Fibroblast of the conjunctiva (primary cell): Measurements from ENCODE around the gene C1orf185.
"Not testable (repeated sequence)": the region's sequence is repeated elsewhere in the genome, so short reads cannot be mapped to it uniquely, and the experiment has no call there.

Source experiments
- DNase-seq: peaks from one replicate; pipeline ENCODE4 v3.0.0-alpha.2; 2010; ENCODE audit warnings: low read depth

Gene C1orf185

DNA sequence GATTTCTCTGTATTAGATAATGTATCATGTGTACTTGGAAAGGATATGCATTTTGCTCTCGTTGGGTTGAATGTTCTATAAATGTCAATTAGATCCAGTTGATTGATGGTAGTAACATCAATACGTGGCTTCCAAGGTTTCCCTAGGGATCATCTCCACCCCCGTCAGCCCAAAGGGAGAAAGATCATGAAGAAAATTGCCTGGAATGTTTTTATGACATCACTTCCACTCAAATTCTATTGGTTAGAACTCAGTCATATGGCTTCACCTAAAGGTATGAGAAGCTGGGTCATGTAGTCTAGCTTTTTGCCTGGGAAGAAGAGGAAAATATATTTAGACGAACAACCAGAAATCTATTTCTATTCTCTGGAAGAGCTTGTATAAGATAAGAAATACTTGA, at the start of gene C1orf185:
TSS of gene C1orf185 (plus strand) at position 253 of the 400 bp plus-strand sequence. CDS start at position 259, 6 bp downstream.
- DNase-seq: no peak

DNA sequence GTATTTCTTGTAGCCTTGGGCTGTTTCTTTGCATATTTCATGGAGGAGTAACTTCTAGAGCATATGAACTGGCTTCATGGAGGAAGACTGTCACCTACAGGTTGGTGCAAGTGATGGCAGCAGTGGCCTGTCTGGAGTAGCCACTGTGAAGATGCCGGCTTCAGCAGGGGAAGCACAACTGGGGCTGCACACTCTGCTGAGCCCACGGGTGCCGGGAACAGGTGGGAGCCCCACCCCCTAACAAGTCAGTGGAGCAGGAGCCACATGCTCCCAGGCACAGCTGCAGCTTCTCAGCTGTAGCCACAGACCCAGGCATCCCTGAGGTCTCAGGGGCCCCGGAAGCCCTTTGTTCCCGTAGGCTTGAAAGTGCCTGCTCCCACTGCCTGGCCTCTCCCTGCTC, 43.2 kb upstream of the C1orf185 start:
- DNase-seq: no peak

DNA sequence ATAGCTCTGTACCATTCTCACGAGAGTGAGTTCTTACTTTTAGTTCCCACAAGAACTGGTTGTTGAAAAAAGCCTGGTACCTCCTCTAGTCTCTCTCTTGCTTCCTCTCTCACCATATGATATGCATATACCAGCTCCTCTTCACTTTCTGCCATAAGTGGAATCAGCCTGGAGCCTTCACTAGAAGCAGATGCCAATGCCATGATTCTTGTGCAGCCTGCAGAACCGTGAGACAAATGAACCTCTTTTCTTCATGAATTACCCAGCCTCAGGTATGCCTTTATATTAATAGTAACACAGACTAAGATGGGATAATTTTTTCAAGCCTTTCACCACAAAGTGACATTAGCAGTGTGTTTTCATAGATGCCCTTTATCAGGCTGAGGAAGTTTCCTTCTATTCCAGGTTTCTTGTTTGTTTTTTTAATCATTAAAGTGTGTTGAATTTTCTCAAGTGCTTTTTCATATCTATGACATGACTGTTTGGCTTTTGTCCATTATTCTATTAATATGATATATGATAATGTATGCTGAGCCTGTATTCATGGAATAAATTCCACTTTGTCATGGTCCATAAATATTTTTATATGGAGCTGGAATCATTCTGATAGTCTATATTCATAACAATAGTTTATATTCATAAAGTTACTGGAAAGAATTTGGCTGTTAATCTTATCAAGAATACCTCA, 40.7 kb upstream of the C1orf185 start:
- DNase-seq: no peak

DNA sequence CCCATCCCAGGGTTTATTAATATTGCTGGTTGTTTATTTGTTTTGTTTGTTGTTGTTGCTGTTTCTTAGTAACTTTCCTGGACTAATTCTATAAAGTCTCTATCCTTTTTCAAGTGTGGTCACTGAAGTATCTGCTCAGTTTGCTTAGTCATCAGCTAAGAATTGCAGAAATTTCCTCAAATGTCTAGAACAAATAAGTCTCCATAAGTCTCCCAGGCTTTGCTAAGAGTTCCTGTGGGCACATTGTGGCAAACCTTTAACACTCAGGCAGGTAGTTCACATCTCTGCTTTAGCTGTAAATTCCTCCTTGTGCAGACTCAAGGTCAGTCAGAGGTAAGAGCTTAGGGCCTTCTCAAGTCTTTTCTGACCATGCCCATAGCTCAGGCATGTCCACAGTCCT, 38.9 kb upstream of the C1orf185 start:
- peak; percentile 9 for DNase-seq

DNA sequence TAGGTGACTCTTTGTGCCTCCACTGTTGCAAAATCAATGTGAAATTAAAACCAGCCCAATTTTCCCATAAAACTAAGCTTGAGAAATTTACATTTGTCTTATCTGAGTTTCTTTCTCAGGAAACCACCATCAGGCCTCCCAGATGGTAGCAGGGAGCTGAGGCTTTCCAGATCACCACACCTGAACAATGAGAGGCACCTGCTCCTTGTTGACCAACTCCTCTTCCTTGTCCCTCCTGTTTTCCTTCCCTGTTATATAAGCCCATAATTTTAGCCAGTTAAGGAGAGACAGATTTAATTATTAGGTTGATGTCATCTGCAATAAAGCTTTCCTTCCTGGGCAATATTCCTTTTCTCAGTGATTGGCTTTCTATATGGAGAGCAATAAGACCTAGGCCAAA, 32.0 kb upstream of the C1orf185 start:
- DNase-seq: no peak

DNA sequence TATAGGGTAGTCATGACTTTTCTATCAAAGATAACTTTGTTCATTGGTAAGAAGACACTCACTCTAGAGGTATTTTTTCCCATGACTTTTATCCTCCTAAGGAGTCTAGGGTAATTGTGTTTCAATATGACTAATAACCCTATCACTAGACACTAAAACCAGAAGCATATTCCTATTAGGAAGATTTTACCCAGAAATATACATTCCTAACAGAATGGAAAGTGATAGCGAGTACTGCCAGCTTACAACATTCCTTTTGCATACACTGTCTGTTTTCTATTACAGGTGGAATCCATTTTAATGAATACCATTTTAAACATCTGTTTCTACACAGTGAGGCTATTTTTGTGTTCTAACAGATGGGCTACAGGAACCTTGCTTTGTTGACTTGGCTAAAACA, 31.4 kb upstream of the C1orf185 start:
- DNase-seq: peak; percentile 18

DNA sequence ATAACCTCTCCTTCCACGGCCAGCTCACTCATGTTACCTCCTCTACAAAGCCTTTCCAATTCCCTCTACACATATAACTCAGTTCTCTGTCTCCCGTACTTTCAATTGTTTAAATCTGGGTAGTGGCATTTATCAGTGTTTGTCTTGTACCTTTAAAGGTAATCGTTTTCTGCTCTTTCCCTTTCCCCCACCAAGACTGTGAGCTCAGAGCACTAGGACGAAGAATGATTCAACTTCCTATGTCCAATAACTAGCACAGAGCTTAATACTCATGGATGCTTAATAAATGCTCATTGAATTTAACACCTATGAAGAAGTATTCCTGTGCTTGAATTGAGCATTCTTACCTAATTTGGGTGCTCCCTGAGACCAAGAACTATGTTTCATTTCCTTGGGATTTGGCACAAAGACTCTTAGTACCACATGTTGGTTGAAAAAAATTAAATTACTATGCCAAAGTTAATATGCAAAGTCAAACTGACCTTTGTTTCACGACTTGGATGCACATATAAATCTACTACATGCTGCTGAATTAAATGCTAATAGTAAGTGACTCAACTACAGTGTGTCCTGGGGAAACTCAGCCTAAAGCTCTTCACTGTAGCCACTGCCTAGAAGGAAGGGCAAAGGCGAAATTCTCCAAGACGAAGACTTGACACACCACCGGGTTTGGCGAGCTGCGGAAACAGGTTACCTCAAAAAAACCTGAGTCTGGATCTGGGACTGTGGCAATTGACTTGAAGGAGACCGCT, 30.6 kb upstream of the C1orf185 start:
- no peak for DNase-seq

DNA sequence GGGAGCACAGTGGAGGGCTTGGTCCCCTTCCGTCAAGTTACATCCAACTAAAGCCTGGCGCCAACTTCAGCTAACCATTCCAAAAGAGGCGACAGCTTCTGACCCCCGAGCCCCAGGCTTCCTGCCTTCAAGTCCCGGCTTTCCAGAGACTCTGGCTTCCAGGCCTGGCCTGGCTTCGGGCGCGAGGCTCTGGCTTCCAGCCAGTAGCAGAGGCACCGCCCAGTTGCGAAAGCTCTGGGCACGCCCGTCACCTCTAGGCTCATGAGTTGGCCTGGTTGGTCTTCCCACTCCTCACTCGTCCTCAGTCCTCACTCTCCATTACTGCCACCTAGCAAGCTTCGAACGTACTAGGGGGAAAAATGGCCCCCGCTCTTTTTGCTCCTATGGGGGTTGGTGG, 30.0 kb upstream of the C1orf185 start:
- no peak for DNase-seq

DNA sequence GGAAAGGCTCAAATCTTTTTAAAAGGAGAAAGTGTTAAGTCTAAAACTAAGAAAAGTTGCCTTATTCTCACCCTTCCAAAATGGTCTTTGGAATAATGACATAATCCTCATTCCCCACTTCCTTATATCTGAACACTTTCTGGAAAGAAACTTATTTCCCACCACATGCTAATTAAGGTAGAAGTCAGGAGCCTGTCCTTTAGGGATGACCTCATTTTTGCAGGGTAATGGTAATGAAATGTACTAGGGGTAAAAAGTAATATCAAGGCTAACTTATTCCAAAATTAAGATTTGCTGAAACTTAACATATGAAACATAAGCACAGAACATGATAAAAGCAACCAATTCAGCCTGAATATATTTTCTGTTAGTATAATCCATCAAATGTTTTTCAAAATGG, 29.4 kb upstream of the C1orf185 start:
- no peak for DNase-seq

DNA sequence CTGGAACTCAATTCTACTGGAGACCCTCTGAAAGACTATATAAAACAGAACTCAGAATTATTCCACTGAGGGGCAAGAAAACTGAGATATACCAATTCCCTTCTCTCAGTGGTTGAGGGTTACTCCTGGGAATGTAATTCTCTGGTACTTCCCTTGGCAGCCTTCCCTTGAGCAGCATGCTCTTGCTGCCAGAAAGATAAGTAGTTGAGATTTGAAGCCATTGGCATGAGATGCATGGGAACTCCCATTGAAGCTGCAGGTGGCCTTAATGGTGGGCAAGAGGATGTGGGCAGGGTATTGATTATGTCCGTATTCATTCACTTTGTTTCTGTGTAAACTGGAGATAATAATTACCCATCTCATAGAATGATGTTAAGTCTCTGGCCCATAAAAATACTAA, 28.6 kb upstream of the C1orf185 start:
- no peak for DNase-seq

DNA sequence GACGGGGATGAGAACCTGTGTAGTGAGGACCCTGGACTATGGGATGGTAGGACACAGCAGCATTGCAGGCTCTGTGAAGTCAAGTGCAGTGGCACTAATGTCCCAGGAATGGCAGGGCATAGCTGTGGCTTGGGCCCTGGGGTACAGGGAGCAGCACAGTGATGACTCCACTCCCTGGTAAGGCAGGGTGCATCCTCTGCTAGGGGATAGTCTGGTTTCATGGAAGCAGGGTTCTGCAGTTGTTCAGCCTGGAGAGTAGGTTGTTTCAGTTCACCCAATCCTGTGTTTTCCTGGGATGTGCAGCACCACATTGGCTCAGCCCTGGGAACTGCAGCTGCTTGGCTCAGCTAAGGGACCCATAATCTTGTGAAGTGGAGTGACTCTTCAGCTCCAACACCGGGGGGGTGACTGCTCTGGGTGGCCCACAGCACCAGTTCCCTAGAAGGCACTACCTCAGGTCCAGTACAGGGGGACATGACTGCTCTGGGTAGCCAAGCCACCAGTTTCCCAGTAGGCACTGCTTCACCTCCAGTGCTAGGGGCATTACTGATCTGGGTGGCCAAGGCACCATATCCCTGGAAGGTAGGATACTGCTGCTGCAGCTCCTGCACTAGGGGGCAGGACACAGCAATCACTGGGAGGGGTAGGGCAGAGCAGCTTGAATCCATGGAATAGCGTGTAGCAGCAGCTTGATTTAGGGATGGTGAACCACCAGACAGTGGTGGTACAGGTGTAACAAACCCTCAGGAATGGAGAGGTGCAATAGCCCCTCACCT, 15.3 kb upstream of the C1orf185 start:
- DNase-seq: no peak

DNA sequence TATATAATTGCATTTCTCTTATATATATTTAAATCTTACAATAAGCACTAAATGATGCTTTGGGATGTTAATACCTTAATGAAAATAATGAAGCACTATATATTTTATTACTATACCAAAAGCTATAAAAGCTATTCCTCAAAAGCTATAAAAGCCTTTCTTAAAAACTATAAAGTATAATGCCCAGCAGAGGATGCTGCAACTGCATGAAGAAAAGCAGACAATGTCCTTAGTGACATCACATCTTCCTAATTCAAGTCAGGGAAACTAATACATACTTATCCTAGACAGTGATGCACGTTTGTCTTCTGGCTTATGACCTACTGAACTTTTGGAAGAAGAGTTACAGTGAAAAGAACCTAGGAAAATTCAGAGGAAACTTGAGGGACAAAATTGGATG, 13.6 kb upstream of the C1orf185 start:
- no peak for DNase-seq

DNA sequence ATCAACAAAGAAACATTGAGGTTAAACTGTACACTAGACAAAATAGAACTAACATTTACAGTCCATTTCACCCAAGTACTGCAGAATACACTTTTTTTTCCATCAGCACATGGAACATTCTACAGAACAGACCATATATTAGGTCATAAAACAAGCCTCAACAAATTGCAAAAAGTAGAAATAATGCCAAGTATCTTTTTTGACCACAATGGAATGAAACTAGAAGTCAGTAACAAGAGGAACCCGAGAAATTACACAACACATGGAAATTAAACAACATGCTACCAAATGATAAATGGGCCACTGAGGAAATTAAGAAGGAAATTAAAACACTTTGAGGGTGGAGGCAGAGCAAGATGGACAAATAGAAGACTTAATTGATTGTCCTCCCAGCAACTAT, 8.4 kb upstream of the C1orf185 start:
- no peak for DNase-seq

DNA sequence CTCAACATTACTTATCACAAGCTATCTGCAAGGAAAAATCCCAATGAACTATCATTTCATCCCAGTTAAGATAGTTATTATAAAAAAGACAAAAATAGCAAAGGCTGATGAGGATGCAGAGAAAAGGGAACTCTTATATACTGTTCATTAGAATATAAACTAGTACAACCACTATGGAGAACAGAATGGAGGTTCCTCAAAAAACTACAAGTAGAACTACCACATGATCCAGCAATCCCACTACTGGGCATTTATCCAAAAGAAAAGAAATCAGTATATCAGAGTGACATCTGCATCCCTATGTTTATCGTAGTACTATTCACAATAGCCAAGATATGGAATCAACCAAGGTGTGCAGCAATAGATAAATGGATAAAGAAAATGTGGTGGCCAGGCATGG, 4.9 kb upstream of the C1orf185 start:
- no peak for DNase-seq

DNA sequence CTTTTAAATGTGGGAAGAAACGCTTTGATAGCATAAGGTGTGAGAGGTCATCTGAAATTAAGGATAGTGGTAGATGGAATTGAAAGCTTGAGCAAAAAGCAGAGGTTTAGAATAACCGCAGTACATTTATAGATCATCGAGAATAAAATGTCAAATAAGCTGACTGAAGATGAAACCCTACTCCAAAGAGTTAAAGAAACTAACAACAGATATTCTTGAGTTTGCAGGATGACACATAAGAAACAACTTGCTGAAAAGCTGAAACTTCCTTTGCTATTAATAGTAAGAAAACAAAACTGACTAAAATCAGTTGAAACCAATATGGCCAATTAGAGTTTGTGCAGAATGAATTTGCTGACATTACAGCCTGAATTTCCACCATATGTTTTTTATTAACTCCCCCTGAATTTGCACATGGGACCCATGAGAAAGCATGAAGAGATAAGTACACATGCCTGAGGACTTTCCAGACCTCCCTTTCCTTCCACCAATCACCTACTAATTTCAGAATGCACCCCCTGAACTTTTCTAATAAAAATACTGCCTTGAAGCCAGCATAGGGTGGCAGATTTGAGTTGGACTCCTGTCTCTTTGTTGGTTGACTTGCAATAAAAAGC, 1.7 kb upstream of the C1orf185 start:
- DNase-seq: no peak

DNA sequence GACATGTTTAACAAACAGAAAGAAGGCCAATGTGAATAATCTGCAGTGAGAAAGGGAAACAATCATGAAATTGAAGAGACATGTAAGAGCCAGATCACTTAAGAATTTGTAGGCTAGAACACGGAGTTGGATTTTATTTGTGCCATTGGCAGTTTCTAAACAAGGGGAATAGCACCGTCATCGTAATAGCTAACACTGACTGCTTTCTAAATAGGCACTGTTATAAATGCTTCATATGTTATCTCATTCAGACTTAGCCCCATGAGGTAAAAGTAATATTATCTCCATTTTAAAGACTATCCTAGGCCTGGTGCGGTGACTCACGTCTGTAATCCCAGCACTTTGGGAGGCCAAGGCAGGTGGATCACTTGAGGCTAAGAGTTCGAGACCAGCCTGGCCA, 12.1 kb downstream of the C1orf185 start:
- DNase-seq: no peak

DNA sequence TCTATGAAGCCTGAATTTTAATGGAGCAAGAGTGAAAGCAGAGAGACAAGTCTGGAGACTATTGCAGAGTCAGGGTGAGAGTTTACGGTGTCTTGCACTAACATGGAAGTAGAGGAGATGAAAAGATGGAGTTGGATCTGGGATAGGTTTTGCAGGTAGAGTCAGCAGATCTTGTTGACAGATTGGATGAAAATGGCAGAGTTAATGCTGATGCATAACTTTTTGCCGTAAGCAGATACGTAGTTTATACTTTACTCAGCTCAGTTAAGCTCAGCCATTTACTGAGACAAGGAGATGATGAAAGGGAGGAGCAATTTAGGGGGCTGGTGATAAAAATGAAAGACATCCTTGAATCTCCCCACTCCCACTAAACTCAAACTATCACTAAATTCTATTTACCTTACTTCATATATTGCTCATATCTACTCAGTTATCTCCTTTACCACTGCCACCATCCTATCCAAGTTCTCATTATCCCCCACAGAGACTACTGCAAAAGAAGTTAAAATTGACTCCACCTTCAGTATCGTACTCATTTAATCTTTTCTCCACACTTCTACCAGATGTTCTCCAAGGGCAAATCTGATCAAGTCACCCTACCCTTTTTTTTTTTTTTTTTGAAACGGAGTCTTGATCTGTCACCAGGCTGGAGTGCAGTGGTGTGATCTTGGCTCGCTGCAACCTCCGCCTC, 13.8 kb downstream of the C1orf185 start:
- DNase-seq: no peak

DNA sequence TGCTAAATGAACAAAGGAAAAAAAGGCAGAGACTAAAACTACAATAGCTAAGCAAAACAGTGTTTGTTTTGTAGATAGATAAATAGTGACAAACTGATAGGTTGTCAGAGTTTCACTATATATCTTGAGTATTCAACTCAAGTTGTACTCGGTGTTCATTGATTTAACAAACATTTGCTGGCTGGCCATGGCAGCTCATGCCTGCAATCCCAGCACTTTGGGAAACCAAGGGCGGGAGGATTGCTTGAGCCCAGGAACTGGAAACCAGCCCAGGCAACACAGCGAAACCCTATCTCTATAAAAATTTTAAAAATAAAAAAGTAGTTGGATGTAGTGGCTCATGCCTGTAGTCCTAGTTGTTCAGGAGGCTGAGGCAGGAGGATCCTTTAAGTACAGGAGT, 17.3 kb downstream of the C1orf185 start:
- no peak for DNase-seq

DNA sequence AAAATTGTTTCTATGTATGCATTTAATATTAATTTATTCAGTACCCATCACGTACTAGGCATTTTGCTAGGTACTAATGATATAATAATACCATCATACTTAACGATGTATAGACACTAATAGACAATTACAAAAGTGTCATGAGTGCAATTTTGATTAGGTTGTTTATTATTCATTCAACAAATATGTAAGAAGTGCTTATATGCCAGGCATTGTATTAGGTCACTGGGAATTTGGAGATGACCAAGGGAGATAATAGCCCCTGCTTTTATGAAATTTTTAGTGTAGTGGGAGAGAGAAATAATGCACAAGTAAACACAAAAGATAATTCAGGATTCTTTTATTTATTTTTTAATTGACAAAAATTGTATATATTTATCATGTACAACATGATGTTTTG, 18.6 kb downstream of the C1orf185 start:
- DNase-seq: no peak

DNA sequence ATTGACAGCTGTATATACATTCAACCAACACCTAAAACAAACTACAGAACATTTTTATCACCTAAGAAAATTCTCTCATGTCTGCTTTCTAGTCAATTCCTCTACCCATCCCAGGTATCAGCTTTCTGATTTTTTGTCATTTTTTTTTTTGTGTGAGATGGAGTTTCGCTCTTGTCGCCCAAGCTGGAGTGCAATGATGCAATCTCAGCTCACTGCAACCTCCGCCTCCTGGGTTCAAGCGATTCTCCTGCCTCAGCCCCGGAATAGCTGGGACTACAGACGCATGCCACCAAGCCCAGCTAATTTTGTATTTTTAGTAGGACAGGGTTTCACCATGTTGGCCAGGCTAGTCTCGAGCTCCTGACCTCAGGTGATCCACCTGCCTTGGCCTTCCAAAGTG, 25.1 kb downstream of the C1orf185 start:
- DNase-seq: not testable (repeated sequence)

DNA sequence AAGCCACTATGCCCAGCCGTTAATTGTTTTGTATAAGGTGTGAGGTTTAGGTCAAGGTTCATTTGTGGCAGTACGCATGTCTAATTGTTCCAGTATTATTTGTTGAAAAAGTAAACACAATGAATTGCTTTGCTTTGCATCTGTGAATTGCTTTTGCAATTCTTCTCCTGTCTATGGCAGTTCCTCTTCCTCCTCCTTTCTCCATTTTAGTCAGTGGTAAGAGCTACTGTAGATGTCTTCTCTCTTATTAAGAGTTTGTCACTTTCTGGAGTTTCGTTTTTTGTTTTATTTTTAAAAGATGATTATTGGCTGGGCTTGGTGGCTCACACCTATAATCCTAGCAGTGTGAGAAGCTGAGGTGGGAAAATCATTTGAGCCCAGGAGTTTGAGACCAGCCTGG, 29.2 kb downstream of the C1orf185 start:
- DNase-seq: no peak

DNA sequence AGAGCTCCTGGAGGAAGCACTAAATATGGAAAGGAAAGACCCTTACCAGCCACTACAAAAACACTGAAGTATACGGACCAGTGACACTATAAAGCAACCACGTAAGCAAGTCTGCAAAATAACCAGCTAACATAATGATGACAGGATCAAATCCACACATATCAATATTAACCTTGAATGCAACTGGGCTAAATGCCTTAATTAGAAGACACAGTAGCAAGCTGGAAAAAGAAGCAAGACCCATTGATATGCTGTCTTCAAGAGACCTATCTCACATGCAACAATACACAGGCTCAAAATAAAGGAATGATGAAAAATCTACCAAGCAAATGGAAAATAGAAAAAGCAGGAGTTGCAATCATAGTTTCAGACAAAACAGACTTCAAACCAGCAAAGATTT, 31.0 kb downstream of the C1orf185 start:
- no peak for DNase-seq
